HEK293 (cell line): Measurements from ENCODE around the gene NEO1.
A peak's percentile ranks its signal among the peaks of the same experiment; 100 is the strongest.

Source experiments
- CTCF ChIA-PET: fragments of 350-600 bp; formaldehyde crosslinking; extraction: SDS; loops from one replicate; lab custom pipeline; 2021; ENCODE audit warnings: antibody characterized with exemption; lab: Yijun Ruan, JAX
- POLR2A ChIA-PET: fragments of 300-600 bp; formaldehyde crosslinking; extraction: SDS; loops from one replicate; lab custom pipeline; 2020; ENCODE audit warnings: antibody characterized with exemption, inconsistent platforms; lab: Yijun Ruan, JAX
- H3K27ac ChIP-seq: fragments of 200-500 bp; sonication (Bioruptor generic); 2 replicates; pipeline ENCODE4 v1.5.1; 2014; ENCODE audit warnings: low read depth, low read length, control low read depth, inconsistent platforms; ENCODE audit errors: extremely low read depth
- H3K36me3 ChIP-seq, 2 experiments: fragments of 200-500 bp in 1 of 2; sonication (Bioruptor generic) in 1 of 2; 1 replicate in 1 of 2; 2 replicates in 1 of 2; pipeline ENCODE4 v1.5.1; 2014 to 2017; ENCODE audit warnings: inconsistent platforms in 2 of 2, low read length in 2 of 2; ENCODE audit not compliant: control insufficient read depth in 2 of 2, insufficient read depth in 1 of 2
- H3K4me1 ChIP-seq: fragments of 200-500 bp; sonication (Bioruptor generic); 2 replicates; pipeline ENCODE4 v1.5.1; 2014; ENCODE audit warnings: mild to moderate bottlenecking, low read length, inconsistent platforms; ENCODE audit not compliant: control insufficient read depth, insufficient read depth
- H3K4me3 ChIP-seq: 2 replicates; pipeline ENCODE4 v1.5.1; 2011; ENCODE audit warnings: low read depth, mild to moderate bottlenecking, control low read depth, low read length, moderate library complexity
- H3K9me3 ChIP-seq: fragments of 200-500 bp; sonication (Bioruptor generic); 2 replicates; pipeline ENCODE4 v1.5.1; 2014; ENCODE audit warnings: low read depth, low read length, inconsistent platforms; ENCODE audit not compliant: control insufficient read depth, insufficient read depth
- CTCF ChIP-seq: fragments of 450-650 bp; formaldehyde crosslinking; IDR thresholded peaks from 2 replicates; pipeline ENCODE4 v1.5.1; 2016; ENCODE audit warnings: missing biosample characterization, missing genetic modification characterization
- GLI4 ChIP-seq: fragments of 450-650 bp; formaldehyde crosslinking; IDR thresholded peaks from 2 replicates; pipeline ENCODE4 v1.5.1; 2016; ENCODE audit warnings: missing biosample characterization, missing genetic modification characterization
- HOXD13 ChIP-seq: sonication (generic); formaldehyde crosslinking; IDR thresholded peaks from 2 replicates; pipeline ENCODE4 v1.8.0; 2022; ENCODE audit warnings: missing genetic modification reagents, borderline replicate concordance
- KLF10 ChIP-seq: fragments of 450-650 bp; IDR thresholded peaks from 2 replicates; pipeline ENCODE4 v1.5.1; 2018; ENCODE audit warnings: missing biosample characterization, mild to moderate bottlenecking, missing genetic modification characterization
- MEIS1 ChIP-seq: sonication (generic); formaldehyde crosslinking; IDR thresholded peaks from 2 replicates; pipeline ENCODE4 v1.8.1; 2022; ENCODE audit warnings: missing genetic modification reagents, mild to moderate bottlenecking, borderline replicate concordance
- OSR2 ChIP-seq: fragments of 450-650 bp; formaldehyde crosslinking; IDR thresholded peaks from 2 replicates; pipeline ENCODE4 v1.5.1; 2016; ENCODE audit warnings: missing biosample characterization, missing genetic modification characterization
- SCRT1 ChIP-seq: fragments of 450-650 bp; formaldehyde crosslinking; IDR thresholded peaks from 2 replicates; pipeline ENCODE4 v1.5.1; 2016; ENCODE audit warnings: missing biosample characterization, missing genetic modification characterization, borderline replicate concordance
- SCRT2 ChIP-seq: fragments of 450-650 bp; formaldehyde crosslinking; IDR thresholded peaks from 2 replicates; pipeline ENCODE4 v1.5.1; 2016; ENCODE audit warnings: missing biosample characterization, missing genetic modification characterization
- TCF7L2 ChIP-seq: IDR thresholded peaks from 2 replicates; pipeline ENCODE4 v1.6.1; 2011; ENCODE audit warnings: low read depth, mild to moderate bottlenecking, inconsistent platforms, low read length, moderate library complexity, borderline replicate concordance
- YY2 ChIP-seq: fragments of 450-650 bp; formaldehyde crosslinking; IDR thresholded peaks from 2 replicates; pipeline ENCODE4 v1.5.1; 2016; ENCODE audit warnings: missing biosample characterization, missing genetic modification characterization
- ZBTB1 ChIP-seq: fragments of 450-650 bp; formaldehyde crosslinking; IDR thresholded peaks from 2 replicates; pipeline ENCODE4 v1.5.1; 2016; ENCODE audit warnings: missing biosample characterization, missing genetic modification characterization
- ZBTB6 ChIP-seq: fragments of 450-650 bp; formaldehyde crosslinking; IDR thresholded peaks from 2 replicates; pipeline ENCODE4 v1.5.1; 2017; ENCODE audit warnings: missing biosample characterization, missing genetic modification characterization
- ZEB2 ChIP-seq: fragments of 450-650 bp; formaldehyde crosslinking; IDR thresholded peaks from 2 replicates; pipeline ENCODE4 v1.5.1; 2016; ENCODE audit warnings: missing biosample characterization, missing genetic modification characterization
- ZFHX2 ChIP-seq: fragments of 450-650 bp; formaldehyde crosslinking; conservative IDR thresholded peaks from 2 replicates; pipeline ENCODE4 v1.5.1; 2016; ENCODE audit warnings: missing biosample characterization, missing genetic modification characterization
- ZFP69B ChIP-seq: fragments of 450-650 bp; formaldehyde crosslinking; IDR thresholded peaks from 2 replicates; pipeline ENCODE4 v1.5.1; 2016; ENCODE audit warnings: missing biosample characterization, missing genetic modification characterization
- ZNF112 ChIP-seq: fragments of 450-650 bp; formaldehyde crosslinking; IDR thresholded peaks from 2 replicates; pipeline ENCODE4 v1.5.0; 2017; ENCODE audit warnings: missing biosample characterization, missing genetic modification characterization
- ZNF2 ChIP-seq: fragments of 450-650 bp; formaldehyde crosslinking; IDR thresholded peaks from 2 replicates; pipeline ENCODE4 v1.5.1; 2016; ENCODE audit warnings: missing biosample characterization, missing genetic modification characterization
- ZNF341 ChIP-seq: fragments of 450-650 bp; formaldehyde crosslinking; IDR thresholded peaks from 2 replicates; pipeline ENCODE4; 2016; ENCODE audit warnings: low read depth, missing biosample characterization, missing genetic modification characterization
- ZNF404 ChIP-seq: fragments of 450-650 bp; formaldehyde crosslinking; IDR thresholded peaks from 2 replicates; pipeline ENCODE4 v1.5.1; 2017; ENCODE audit warnings: missing biosample characterization, missing genetic modification characterization
- ZNF433 ChIP-seq: fragments of 450-650 bp; formaldehyde crosslinking; IDR thresholded peaks from 2 replicates; pipeline ENCODE4 v1.5.1; 2016; ENCODE audit warnings: missing biosample characterization, missing genetic modification characterization, low read depth
- ZNF488 ChIP-seq: fragments of 450-650 bp; formaldehyde crosslinking; IDR thresholded peaks from 2 replicates; pipeline ENCODE4 v1.5.1; 2016; ENCODE audit warnings: missing biosample characterization, missing genetic modification characterization
- ZNF521 ChIP-seq: fragments of 450-650 bp; formaldehyde crosslinking; IDR thresholded peaks from 2 replicates; pipeline ENCODE4 v1.5.1; 2017; ENCODE audit warnings: missing biosample characterization, mild to moderate bottlenecking, missing genetic modification characterization
- ZNF555 ChIP-seq: fragments of 450-650 bp; formaldehyde crosslinking; conservative IDR thresholded peaks from 2 replicates; pipeline ENCODE4 v1.5.1; 2017; ENCODE audit warnings: missing biosample characterization, mild to moderate bottlenecking, missing genetic modification characterization, inconsistent platforms
- ZNF654 ChIP-seq: fragments of 450-650 bp; formaldehyde crosslinking; IDR thresholded peaks from 2 replicates; pipeline ENCODE4 v1.5.1; 2016; ENCODE audit warnings: low read depth, missing biosample characterization, missing genetic modification characterization
- ZNF777 ChIP-seq: fragments of 450-650 bp; formaldehyde crosslinking; IDR thresholded peaks from 2 replicates; pipeline ENCODE4 v1.5.1; 2017; ENCODE audit warnings: missing biosample characterization, missing genetic modification characterization, borderline replicate concordance
- ZNF791 ChIP-seq: fragments of 450-650 bp; formaldehyde crosslinking; IDR thresholded peaks from 2 replicates; pipeline ENCODE4 v1.5.1; 2016; ENCODE audit warnings: missing biosample characterization, missing genetic modification characterization
- ZNF837 ChIP-seq: fragments of 450-650 bp; formaldehyde crosslinking; IDR thresholded peaks from 2 replicates; pipeline ENCODE4 v1.5.1; 2016; ENCODE audit warnings: missing biosample characterization, missing genetic modification characterization
- ZSCAN30 ChIP-seq: fragments of 450-650 bp; IDR thresholded peaks from 2 replicates; pipeline ENCODE4 v1.5.1; 2018; ENCODE audit warnings: missing biosample characterization, mild to moderate bottlenecking, missing genetic modification characterization, moderate library complexity

The NEO1 gene

GRCh38 chr15:73237910-73238309 lies 185.6 kb downstream of the NEO1 start:
- TF ChIP-seq ZNF341 (tag by site-specific recombination) (no peak), OSR2 (tag by site-specific recombination) (no peak), ZNF555 (tag by site-specific recombination) (no peak), HOXD13 (CRISPR knock-in tag) (no peak), ZNF777 (tag by site-specific recombination) (no peak), ZFP69B (tag by site-specific recombination) (no peak), ZNF433 (tag by site-specific recombination) (no peak), MEIS1 (CRISPR knock-in tag) (no peak), ZNF112 (no peak), ZBTB1 (tag by site-specific recombination) (no peak), TCF7L2 (no peak), ZNF791 (tag by site-specific recombination) (no peak), SCRT2 (tag by site-specific recombination) (no peak)
- no peak overlapping the region for H3K4me3 ChIP-seq
- H3K36me3 ChIP-seq, result peaks cover 0 to 18% of the 10 kb centered on the region in 2 experiments; a peak in 1 of 3 replicates
- H3K4me1 ChIP-seq, result no peaks in the 10 kb centered on the region
- no peaks in the 10 kb centered on the region for H3K9me3 ChIP-seq
- H3K27ac ChIP-seq, result no peak overlapping the region
- ChIA-PET CTCF (interaction anchor here (0.8 to 8.8 kb wide), 5 partner anchors 10 to 37 kb away, joined by 3 to 121 read pairs (median 4); no protein-coding TSS in a partner anchor), POLR2A (no interaction called here)

GRCh38 chr15:73239564-73240215 lies 187.4 kb downstream of the NEO1 start:
- TF ChIP-seq ZNF521 (tag by site-specific recombination) (no peak), GLI4 (no peak), ZEB2 (tag by site-specific recombination) (no peak), ZNF837 (no peak), ZNF488 (tag by site-specific recombination) (no peak), SCRT1 (tag by site-specific recombination) (no peak), ZNF2 (tag by site-specific recombination) (no peak), ZBTB6 (tag by site-specific recombination) (no peak), YY2 (tag by site-specific recombination) (no peak), CTCF (tag by site-specific recombination) (0 out of 2 replicates have a peak, but pooled peaks have one; percentile 38), ZSCAN30 (tag by site-specific recombination) (no peak), KLF10 (tag by site-specific recombination) (no peak), ZNF404 (tag by site-specific recombination) (no peak), ZNF654 (peak; percentile 78), ZFHX2 (tag by site-specific recombination) (no peak)
- POLR2A ChIA-PET, result no interaction called here
- CTCF ChIA-PET, result interaction anchor here (0.6 to 8.8 kb wide), 17 partner anchors 11 to 549 kb away, joined by 3 to 121 read pairs (median 4); no protein-coding TSS in a partner anchor
- H3K4me1 ChIP-seq, result no peaks in the 10 kb centered on the region
- peaks cover 2 to 18% of the 10 kb centered on the region in 2 experiments; a peak in 2 of 3 replicates for H3K36me3 ChIP-seq
- no peak overlapping the region for H3K4me3 ChIP-seq
- no peak overlapping the region for H3K27ac ChIP-seq
- no peaks in the 10 kb centered on the region for H3K9me3 ChIP-seq
